ENCODE results near the gene MYL7.
"Not testable (repeated sequence)": the region's sequence is repeated elsewhere in the genome, so short reads cannot be mapped to it uniquely, and the experiment has no call there.

The MYL7 gene, protein sequence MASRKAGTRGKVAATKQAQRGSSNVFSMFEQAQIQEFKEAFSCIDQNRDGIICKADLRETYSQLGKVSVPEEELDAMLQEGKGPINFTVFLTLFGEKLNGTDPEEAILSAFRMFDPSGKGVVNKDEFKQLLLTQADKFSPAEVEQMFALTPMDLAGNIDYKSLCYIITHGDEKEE

GRCh38 chr7:44141221-44141850 lies at the start of gene MYL7:
Gene MYL7 (minus strand): TSS chr7:44141332. CDS start chr7:44141305, 27 bp downstream.
- no peak for DNase-seq

- no peak for DNase-seq
Measured at GRCh38 chr7:44189993-44190872, 49.1 kb upstream of the MYL7 start.

DNA sequence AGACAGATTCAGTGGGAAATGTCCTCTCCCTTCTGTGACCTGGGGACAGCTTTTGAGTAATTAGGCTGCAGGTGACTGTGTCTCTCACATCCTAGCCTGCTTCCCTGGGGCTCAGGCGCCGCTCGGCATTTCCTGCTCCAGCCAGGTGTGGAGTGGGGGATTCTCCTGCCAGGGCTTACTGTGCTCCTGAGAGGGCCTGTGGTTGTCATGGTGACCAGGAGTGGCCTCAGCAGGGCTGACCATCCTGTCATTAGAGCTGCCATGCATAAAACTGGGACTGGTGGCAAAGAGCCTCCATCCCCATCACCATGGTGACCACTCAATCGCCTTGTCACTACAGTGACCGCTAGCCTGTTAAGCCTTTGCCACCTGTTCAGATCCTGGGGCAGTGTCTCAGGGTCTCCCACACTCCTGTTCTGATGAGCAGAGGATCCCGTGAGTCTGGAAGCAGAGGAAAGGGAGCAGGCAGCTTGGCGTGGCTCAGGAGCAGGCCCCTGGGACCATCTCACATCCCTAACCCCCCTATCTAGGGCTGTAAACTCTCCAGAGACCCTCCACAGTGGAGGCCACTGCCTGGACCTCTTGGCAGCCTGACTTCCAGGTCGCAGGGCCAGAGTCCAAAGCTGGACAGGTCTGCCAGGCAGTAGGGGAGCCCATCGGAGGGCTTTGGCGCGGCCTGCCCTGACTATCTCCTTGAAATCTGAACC lies 48.3 kb upstream of the MYL7 start, which contains the start of gene GCK:
Gene GCK, minus strand, starts transcription at position 154 of the 707 bp plus-strand sequence. CDS start 486 bp downstream, outside the sequence.
- no peak for DNase-seq

GRCh38 chr7:44188480-44189225 lies 47.5 kb upstream of the MYL7 start:
- no peak for DNase-seq

- DNase-seq = no peak
Measured at GRCh38 chr7:44187636-44188416, 46.7 kb upstream of the MYL7 start.

DNA sequence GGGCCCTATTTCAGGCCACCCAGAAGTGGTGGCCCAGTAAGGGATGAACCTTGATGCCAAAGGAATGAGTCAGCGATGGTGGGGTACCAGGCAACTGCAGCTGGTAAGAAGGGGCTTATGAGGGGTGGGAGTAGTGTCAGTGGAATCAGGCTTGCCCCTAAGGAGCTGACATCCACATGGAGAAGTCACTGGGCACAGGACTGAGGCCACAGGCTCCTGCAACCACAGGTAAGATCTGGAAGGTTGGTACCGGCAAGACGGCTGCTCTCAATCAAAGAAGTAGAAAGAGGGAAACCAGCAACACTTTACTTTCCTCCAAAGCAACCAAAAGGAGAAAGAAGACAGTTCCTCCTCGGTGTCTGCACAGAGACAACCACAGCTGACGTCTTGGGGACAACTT lies 45.6 kb upstream of the MYL7 start:
- DNase-seq = no peak

- DNase-seq = no peak
Measured at GRCh38 chr7:44185729-44186128, 44.6 kb upstream of the MYL7 start.

DNA sequence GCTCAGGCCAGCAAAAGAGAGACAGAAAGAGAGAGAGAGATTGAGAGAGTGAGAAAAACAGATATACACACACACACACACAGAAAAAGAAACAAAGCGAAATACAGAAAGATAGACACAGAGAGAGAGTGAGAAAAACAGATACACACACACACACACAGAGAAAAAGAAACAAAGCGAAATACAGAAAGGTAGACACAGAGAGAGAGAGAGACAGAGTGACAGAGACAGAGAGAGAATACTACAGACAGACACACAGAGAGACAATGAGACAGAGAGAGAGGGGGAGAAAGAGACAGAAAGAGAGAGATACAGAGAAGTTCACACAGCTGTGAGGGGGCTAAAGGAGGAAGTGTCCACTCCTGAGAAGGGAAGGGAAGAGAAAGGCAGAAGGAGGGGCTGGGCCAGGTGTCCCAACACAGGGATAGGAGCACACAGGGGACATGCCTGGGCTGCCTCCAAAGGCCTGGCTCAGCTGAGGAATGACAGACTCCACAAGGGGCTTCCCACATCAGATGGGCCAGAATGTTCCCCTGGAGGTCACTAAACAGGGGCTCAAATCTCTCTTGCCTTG lies 43.8 kb upstream of the MYL7 start:
- no peak for DNase-seq

DNA sequence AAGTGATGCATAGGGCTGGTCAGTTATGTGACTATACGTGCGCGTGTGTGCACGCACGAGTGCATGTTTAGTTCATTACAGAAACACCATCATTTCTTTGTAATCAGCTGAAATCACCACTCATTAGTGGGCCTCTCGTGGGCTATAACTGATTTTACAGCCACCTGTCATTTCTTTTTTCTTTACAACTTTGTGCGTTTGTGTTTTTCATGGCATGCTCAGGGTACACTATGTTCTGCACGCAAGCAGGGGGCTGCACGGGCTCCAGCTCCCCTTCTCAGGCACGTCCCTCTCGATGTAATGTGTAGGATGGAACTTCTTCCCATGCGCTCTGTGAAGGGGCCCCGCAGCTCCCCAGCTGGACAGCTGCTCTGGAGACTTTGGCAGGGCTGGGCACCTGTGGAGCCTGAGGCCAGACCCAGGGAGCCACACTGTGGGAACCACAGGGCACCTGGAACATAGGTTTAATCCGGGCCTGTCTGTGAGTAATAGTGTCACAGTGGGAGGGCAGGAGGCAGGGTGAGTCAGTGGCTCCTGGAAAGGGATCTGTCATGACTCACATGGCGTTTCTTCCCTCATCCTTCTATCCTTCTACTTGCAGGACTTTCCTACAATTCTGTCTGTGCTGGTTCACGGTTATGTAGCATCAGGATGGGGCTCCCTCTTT lies 43.2 kb upstream of the MYL7 start:
- DNase-seq = no peak

DNA sequence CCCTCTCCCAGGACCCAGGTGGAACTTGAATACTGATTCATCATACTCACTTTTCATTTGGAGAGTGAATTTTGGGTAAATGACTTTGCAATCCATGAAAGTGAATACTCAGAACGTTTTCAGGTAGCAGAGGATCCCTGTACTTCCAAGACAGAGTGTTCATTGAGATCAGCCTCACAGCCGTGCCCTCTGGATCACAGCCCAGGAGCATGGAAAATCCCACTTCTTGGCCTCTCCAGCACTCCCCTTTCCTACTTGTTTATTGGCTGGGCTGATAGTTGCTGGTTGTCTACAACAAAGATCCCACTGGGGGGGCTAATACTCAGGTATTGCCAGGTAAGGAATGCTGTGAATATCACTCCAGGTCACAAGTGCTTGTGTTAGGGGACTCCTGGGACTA lies 42.3 kb upstream of the MYL7 start:
- no peak for DNase-seq

DNA sequence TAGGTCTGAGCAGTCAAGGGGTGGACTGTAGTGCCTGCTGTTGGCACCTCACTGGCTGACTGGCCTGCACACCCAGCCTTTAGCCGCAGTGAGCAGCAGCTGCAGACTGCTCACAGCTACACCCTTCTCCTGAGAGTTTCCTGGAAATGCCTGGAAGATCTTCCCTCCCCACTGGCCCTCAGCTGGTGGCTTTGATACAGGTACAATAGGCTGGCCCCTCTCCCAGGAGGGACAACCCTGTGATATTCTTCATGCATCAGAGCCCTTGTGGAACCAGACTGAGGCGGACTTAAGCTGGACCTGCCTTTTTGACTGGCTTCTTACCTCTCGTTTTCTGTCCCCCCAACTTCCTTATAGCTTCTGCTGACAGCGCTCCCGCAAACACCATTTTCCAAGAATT lies 41.7 kb upstream of the MYL7 start:
- no peak for DNase-seq

DNA sequence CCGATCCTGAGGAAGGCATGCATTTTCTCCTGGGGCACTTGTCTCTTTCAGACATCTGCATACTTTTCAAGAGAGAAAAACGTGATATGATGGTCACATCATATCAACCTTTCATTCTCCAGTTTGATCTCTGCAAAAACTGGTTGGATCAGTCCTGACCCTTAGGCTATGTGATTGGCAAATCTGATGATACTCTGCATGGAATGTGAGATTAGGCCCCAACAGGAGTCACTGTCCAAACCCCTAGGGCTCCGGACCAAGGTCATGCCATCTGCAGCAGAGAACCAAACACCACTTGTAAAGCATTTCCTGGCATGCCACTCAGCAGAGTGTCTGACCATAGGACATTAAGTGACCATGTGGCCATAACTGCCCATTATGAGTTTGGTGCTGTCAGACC lies 39.5 kb upstream of the MYL7 start:
- DNase-seq = no peak

- DNase-seq = no peak
Measured at GRCh38 chr7:44177570-44178131, 36.5 kb upstream of the MYL7 start.

GRCh38 chr7:44176486-44176885 lies 35.4 kb upstream of the MYL7 start:
- DNase-seq = no peak

DNA sequence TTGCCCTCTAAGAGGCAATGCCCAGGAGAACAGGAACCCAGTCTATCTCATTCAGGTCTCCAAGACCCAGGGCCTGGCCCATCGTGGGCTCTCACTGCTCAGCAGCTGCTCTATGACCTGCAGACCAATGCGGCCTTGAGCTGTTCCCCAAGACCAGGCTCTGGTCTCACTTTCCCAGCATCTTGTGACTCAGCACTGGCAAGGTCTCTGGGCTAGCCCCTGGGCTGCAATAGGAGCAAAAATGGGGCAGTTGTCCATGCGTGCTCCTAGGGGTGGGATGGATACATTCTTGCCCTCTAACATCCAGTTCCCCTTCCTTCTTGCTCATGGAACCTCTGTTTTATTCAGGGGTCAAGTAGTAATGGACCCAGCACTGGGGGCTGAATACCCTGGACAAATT lies 34.6 kb upstream of the MYL7 start:
- no peak for DNase-seq

DNA sequence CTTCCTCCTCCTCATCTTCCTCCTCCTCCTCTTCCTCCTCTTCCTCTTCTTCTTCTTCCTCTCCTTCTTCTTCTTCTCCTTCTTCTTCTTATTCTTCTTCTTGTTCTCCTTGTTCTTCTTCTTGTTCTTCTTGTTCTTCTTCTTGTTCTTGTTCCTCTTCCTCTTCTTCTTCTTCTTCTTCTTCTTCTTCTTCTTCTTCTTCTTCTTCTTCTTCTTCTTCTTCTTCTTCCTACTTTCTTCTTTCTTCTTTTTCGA lies 33.5 kb upstream of the MYL7 start:
- not testable (repeated sequence) for DNase-seq

DNA sequence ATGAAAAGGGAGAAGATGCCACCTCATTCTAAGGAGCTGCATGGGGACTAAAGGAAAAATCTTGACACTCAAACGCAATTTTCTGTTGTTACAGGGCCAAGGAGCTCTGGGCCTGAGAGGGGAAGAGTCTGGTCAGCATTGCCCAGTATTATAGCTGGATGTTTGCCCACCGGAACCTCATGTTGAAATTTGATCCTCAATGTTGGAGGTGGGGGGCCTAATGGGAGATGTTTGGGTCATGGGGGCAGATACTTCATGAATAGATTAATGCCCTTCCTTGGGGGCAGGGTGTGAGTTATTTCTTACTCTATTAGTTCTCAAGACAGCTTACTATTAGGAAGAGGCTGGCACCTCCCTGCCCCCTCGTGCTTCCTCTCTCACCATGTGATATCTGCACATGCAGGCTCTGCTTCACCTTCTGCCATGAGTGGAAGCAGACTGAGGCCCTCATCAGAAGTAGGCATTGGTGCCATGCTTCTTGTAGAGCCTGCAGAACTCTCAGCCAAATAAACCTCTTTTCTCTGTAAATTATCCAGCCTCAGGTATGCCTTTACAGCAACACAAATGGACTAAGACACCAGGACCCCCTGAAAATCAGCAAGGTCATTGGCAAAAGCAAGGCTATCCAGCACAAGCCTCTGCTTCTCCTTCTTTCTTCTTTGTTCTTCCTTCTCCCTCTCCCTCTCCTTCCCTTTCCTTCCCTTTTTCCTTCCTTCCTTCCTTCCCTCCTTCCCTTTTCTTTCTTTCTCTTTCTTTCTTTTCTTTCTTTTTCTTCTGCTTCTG lies 33.0 kb upstream of the MYL7 start:
- no peak for DNase-seq

- no peak for DNase-seq
Measured at GRCh38 chr7:44172803-44173424, 31.8 kb upstream of the MYL7 start.

- no peak for DNase-seq
Measured at GRCh38 chr7:44172352-44172751, 31.2 kb upstream of the MYL7 start.
